GM12878 (cell line): ENCODE data around the gene SPOCD1. TPM values are rescaled to one million over a fixed set of nuclear protein-coding genes. Genes with fewer than 3 reads are reported as not detected.

Experiments used
- ATAC-seq: fragments of 200-7000 bp; cut with Tn5 transposase; 3 replicates; pipeline ENCODE4 v1.9.1; 2020; ENCODE audit warnings: mild to moderate bottlenecking, moderate library complexity
- BruUV-seq: library from RNA; stranded (reverse); fragments of 400-500 nt; replicated peaks from 2 replicates; lab custom pipeline; 2021; lab: Mats Ljungman, UMichigan
- CTCF ChIA-PET: fragments of 300-600 bp; sonication (Branson Sonifier 250); formaldehyde crosslinking; extraction: SDS; loops from one replicate; lab custom pipeline; 2021; ENCODE audit warnings: inconsistent platforms; lab: Yijun Ruan, JAX
- POLR2A ChIA-PET: fragments of 350-600 bp; formaldehyde crosslinking; extraction: SDS; loops from one replicate; lab custom pipeline; 2021; ENCODE audit warnings: inconsistent platforms; lab: Charles Lee
- RAD21 ChIA-PET: fragments of 300-600 bp; sonication (Branson Sonifier 250); formaldehyde crosslinking; loops from one replicate; lab custom pipeline; 2023; ENCODE audit warnings: antibody characterized with exemption; ENCODE audit not compliant: unreplicated experiment; lab: Charles Lee
- SMC1A ChIA-PET: fragments of 300-600 bp; sonication (Branson Sonifier 250); formaldehyde crosslinking; loops from one replicate; lab custom pipeline; 2023; ENCODE audit not compliant: unreplicated experiment, uncharacterized antibody; lab: Charles Lee
- DNase-seq: peaks from one replicate; pipeline ENCODE4 v3.0.0-alpha.2; 2011; ENCODE audit warnings: low read depth, low spot score
- FAIRE-seq: peaks from 3 replicates; lab custom pipeline; 2011; peaks lifted over from hg19 to GRCh38; lab: Jason Lieb, UNC
- H2AFZ ChIP-seq: 2 replicates; pipeline ENCODE4 v1.6.0; 2011; ENCODE audit warnings: low read depth, low read length, control low read depth; ENCODE audit not compliant: control insufficient read depth
- H3K27ac ChIP-seq: 2 replicates; pipeline ENCODE4 v1.5.1; 2011; ENCODE audit warnings: control low read depth; ENCODE audit not compliant: control insufficient read depth, insufficient read depth
- H3K27me3 ChIP-seq, 2 experiments: replicated peaks in 1 of 2; 2 replicates each; pipeline versions ENCODE4 v1.6.0 to v1.6.1; 2011; ENCODE audit warnings: low read length in 1 of 2; ENCODE audit not compliant: control insufficient read depth in 2 of 2, insufficient read depth in 2 of 2
- H3K36me3 ChIP-seq, 2 experiments: 2 replicates each; pipeline ENCODE4 v1.5.1; 2011; ENCODE audit warnings: low read length in 1 of 2; ENCODE audit not compliant: control insufficient read depth in 2 of 2, insufficient read depth in 2 of 2
- H3K4me1 ChIP-seq: 2 replicates; pipeline ENCODE4 v1.6.1; 2011; ENCODE audit warnings: mild to moderate bottlenecking, low read length, moderate library complexity, mixed read lengths; ENCODE audit not compliant: control insufficient read depth, insufficient read depth
- H3K4me2 ChIP-seq: 2 replicates; pipeline ENCODE4 v1.6.0; 2011; ENCODE audit warnings: control low read depth; ENCODE audit not compliant: control insufficient read depth, insufficient read depth
- H3K4me3 ChIP-seq: fragments of 200-600 bp; sonication (generic); 2 replicates; pipeline ENCODE4 v1.5.1; 2016
- H3K79me2 ChIP-seq: 2 replicates; pipeline ENCODE4 v1.6.0; 2011; ENCODE audit warnings: low read length; ENCODE audit not compliant: control insufficient read depth, insufficient read depth
- H3K9ac ChIP-seq: 2 replicates; pipeline ENCODE4 v1.8.0; 2011; ENCODE audit warnings: low read length, control low read depth, mixed read lengths; ENCODE audit not compliant: control insufficient read depth, insufficient read depth
- H3K9me3 ChIP-seq: replicated peaks from 3 replicates; pipeline ENCODE4 v1.5.1; 2011; ENCODE audit warnings: mild to moderate bottlenecking, low read length; ENCODE audit not compliant: control insufficient read depth, insufficient read depth
- H4K20me1 ChIP-seq: 2 replicates; pipeline ENCODE4 v1.6.0; 2011; ENCODE audit not compliant: control insufficient read depth, insufficient read depth
- BACH1 ChIP-seq: fragments of 450-650 bp; IDR thresholded peaks from 2 replicates; pipeline ENCODE4 v1.6.1; 2017; ENCODE audit warnings: mild to moderate bottlenecking, borderline replicate concordance
- BRCA1 ChIP-seq: IDR thresholded peaks from 2 replicates; pipeline ENCODE4 v1.6.1; 2011; ENCODE audit warnings: low read depth, low read length, improper control_type of control experiment
- FOXK2 ChIP-seq: fragments of 450-650 bp; IDR thresholded peaks from 2 replicates; pipeline ENCODE4 v1.6.1; 2017; ENCODE audit warnings: mild to moderate bottlenecking, moderate library complexity
- IKZF2 ChIP-seq, 2 experiments: fragments of 450-650 bp; IDR thresholded peaks; 2 replicates each; pipeline ENCODE4 v1.6.1; 2017; ENCODE audit warnings: mild to moderate bottlenecking in 2 of 2, moderate library complexity in 2 of 2
- JUND ChIP-seq: IDR thresholded peaks from 2 replicates; pipeline ENCODE4 v1.6.1; 2012; ENCODE audit warnings: low read depth, mild to moderate bottlenecking, low read length, improper control_type of control experiment, moderate library complexity
- NFYB ChIP-seq: IDR thresholded peaks from 2 replicates; pipeline ENCODE4 v1.6.1; 2011; ENCODE audit warnings: low read depth, mild to moderate bottlenecking, low read length, improper control_type of control experiment, moderate library complexity; ENCODE audit not compliant: insufficient read depth
- NR2C1 ChIP-seq: fragments of 450-650 bp; IDR thresholded peaks from 2 replicates; pipeline ENCODE4 v1.6.1; 2017; ENCODE audit warnings: antibody characterized with exemption, mild to moderate bottlenecking, moderate library complexity
- NRF1 ChIP-seq: conservative IDR thresholded peaks from 2 replicates; pipeline ENCODE4 v1.6.1; 2011; ENCODE audit warnings: mild to moderate bottlenecking, low read depth, low read length, improper control_type of control experiment
- RBBP5 ChIP-seq: fragments of 200-600 bp; sonication (generic); conservative IDR thresholded peaks from 2 replicates; pipeline ENCODE4 v1.6.1; 2016
- RFX5 ChIP-seq: IDR thresholded peaks from 2 replicates; pipeline ENCODE4 v1.6.1; 2011; ENCODE audit warnings: low read depth, low read length, improper control_type of control experiment
- RUNX3 ChIP-seq: IDR thresholded peaks from 2 replicates; pipeline ENCODE4 v1.6.1; 2012; ENCODE audit warnings: low read length, inconsistent platforms
- TARDBP ChIP-seq: IDR thresholded peaks from 2 replicates; pipeline ENCODE4 v1.6.1; 2016; ENCODE audit warnings: borderline replicate concordance
- YBX1 ChIP-seq: fragments of 450-650 bp; IDR thresholded peaks from 2 replicates; pipeline ENCODE4 v1.6.1; 2016; ENCODE audit warnings: antibody characterized with exemption
- ZBED1 ChIP-seq: IDR thresholded peaks from 2 replicates; pipeline ENCODE4 v1.6.1; 2016; ENCODE audit warnings: borderline replicate concordance
- ZNF207 ChIP-seq: fragments of 450-650 bp; IDR thresholded peaks from 2 replicates; pipeline ENCODE4 v1.6.1; 2014; ENCODE audit warnings: antibody characterized with exemption, mild to moderate bottlenecking, borderline replicate concordance
- WGBS: methylation state at CpG from one replicate; pipeline ENCODE4 v1.1.6; 2016; ENCODE audit warnings: low lambda C conversion rate; ENCODE audit not compliant: insufficient replicate concordance, insufficient coverage; ENCODE audit errors: missing lambda C conversion rate; 5-methylcytosine and 5-hydroxymethylcytosine counted together
- in situ Hi-C: fragments of 300-500 bp; cut with MboI; formaldehyde crosslinking; loops from 9 replicates; pipeline ENCODE4 v1.14.3; 2018; ENCODE audit warnings: mixed read lengths
- intact Hi-C: fragments of 100-400 bp; cut with micrococcal nuclease; formaldehyde crosslinking; loops from one replicate; pipeline ENCODE4 v1.14.2; 2022; ENCODE audit not compliant: unreplicated experiment
- polyA plus RNA-seq, 11 experiments: library from polyadenylated mRNA; depleted of rRNA in 4 of 11; unstranded in 6 of 11; stranded (reverse) in 5 of 11; fragments of >200 nt; fragmentation: Nextera tagmentation in 4 of 11; fragmentation: Illumina TruSeq in 1 of 11; extraction: Ambion mirVana in 4 of 11; extraction: Trizol in 1 of 11; gene quantifications; 1 replicate in 1 of 11; 2 replicates in 10 of 11; pipeline versions ENCODE4 v1.2.1 to v1.2.3, GENCODE V29; 2011 to 2016; ENCODE audit warnings: inconsistent platforms in 2 of 11, missing spikeins in 2 of 11, low read depth in 1 of 11
- total RNA-seq, 4 experiments: library from RNA; depleted of rRNA in 3 of 4; stranded (reverse); fragments of >200 nt in 3 of 4; fragmentation: Illumina TruSeq in 1 of 4; extraction: Trizol in 1 of 4; gene quantifications; 2 replicates each; pipeline versions ENCODE4 v1.2.1 to v1.2.3, GENCODE V29; 2013 to 2021
- TF ChIP-seq, protein P1 (sequence below): IDR thresholded peaks from 2 replicates; pipeline ENCODE4 v1.6.1; 2012; ENCODE audit warnings: low read depth, low read length, improper control_type of control experiment

The SPOCD1 gene
- total and polyA plus RNA-seq, 10 of the 15 experiments (the other 5 are each of a cell fraction or from before 2014, with no cell fraction given) = 0.02 to 0.65 (median 0.13) TPM; not detected in 4

DNA sequence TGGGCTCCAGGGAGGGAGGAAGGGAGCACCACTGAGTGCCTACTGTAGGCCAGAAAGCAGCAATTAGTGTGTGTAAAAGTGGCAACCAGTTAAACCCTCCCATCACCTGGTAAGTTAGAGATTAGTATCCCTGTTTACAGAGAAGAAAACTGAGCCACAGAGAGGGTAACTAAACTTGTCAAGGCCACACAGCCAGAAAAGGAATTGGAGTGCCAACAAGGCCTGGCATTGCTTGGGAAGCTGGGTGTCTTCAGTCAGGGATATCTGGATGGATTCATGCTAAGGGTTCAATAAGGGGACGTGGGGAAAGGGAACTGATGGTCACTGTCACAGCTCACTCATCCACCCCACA is 28.1 kb downstream of the SPOCD1 start:
- intact Hi-C loops = loop anchor here (2.0 kb wide), 1 partner anchor 223 kb away; no protein-coding TSS in a partner anchor
- in situ Hi-C loops = no loop called here
- BruUV-seq = TSS peak; percentile 90
- no peaks in the 10 kb centered on the region for H4K20me1 ChIP-seq
- CTCF ChIA-PET = interaction anchor here (1.1 to 5.4 kb wide), 17 partner anchors 7 to 326 kb away, joined by 3 to 90 read pairs (median 9); partner anchors contain the start of genes COL16A1 and PEF1
- no peak overlapping the region for H3K27ac ChIP-seq
- no peaks in the 10 kb centered on the region for H3K9me3 ChIP-seq
- H3K4me3 ChIP-seq = peak overlapping the region; percentile 79; the same call in 1 of the 2 replicates
- SMC1A ChIA-PET = interaction anchor here (0.9 to 3.7 kb wide), 9 partner anchors 19 to 222 kb away, joined by 3 to 38 read pairs (median 4); partner anchors contain the start of gene COL16A1
- FAIRE-seq (no peak), ATAC-seq (no peak), DNase-seq (no peak)
- peaks cover 19% of the 10 kb centered on the region for H3K4me1 ChIP-seq
- H3K36me3 ChIP-seq = no peaks in the 10 kb centered on the region
- WGBS = 62% methylated on average over 1 of the region's 1 CpG
- no peak overlapping the region for H3K9ac ChIP-seq
- peak overlapping the region; percentile 98 for H3K4me2 ChIP-seq
- H3K79me2 ChIP-seq = no peaks in the 10 kb centered on the region
- TF ChIP-seq IKZF2 (IDR thresholded peaks at IDR 0.05) = peak in 1 of 2 experiments; percentile 13; a peak in 1 of 4 replicates
- no peak for TF ChIP-seq ZBED1
- no peaks in the 10 kb centered on the region for H3K27me3 ChIP-seq
- POLR2A ChIA-PET = no interaction called here
- RAD21 ChIA-PET = interaction anchor here (0.9 to 3.2 kb wide), 13 partner anchors 28 to 285 kb away, joined by 3 to 62 read pairs (median 11); partner anchors contain the start of genes COL16A1, PEF1, SPOCD1 and TMEM39B
- peak overlapping the region; percentile 98 for H2AFZ ChIP-seq

DNA sequence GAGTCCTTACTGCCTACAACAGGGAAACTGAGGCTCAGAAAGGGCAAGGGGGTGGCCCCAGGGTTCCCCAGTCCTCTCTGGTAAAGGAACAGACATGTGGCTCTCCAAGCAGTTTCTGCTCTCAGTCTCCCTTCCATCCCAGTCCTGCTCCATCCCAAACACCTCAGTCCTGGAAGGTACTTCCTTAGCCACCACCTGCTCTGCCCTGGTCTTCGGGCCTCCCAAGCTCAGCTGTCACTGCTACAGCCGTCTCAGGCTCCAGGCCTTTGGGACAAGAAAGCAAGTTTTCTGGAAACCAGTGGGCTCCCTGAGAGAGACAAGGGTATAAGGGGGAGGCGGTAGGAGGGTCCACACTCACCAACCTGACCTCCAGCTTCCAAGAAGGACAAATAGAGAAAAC is 28.6 kb downstream of the SPOCD1 start:
- intact Hi-C loops (no loop called here), in situ Hi-C loops (no loop called here)
- peak overlapping the region; percentile 98 for H3K4me2 ChIP-seq
- RAD21 ChIA-PET = interaction anchor here (0.9 to 3.2 kb wide), 4 partner anchors 29 to 177 kb away, joined by 3 to 35 read pairs (median 10); partner anchors contain the start of gene SPOCD1
- peaks cover 19% of the 10 kb centered on the region for H3K4me1 ChIP-seq
- H3K27ac ChIP-seq = no peak overlapping the region
- no peak overlapping the region for H3K9ac ChIP-seq
- WGBS = 90% methylated on average over 3 of the region's 3 CpGs
- CTCF ChIA-PET = interaction anchor here (2.6 to 5.4 kb wide), 4 partner anchors 24 to 176 kb away, joined by 7 to 90 read pairs (median 26); no protein-coding TSS in a partner anchor
- BruUV-seq = no TSS peak
- 0 out of 2 replicates have a peak overlapping the region, but pooled peaks have one; percentile 98 for H2AFZ ChIP-seq
- H3K4me3 ChIP-seq = no peak overlapping the region
- POLR2A ChIA-PET = no interaction called here
- ATAC-seq = no peak
- no peaks in the 10 kb centered on the region for H3K9me3 ChIP-seq
- no peaks in the 10 kb centered on the region for H3K79me2 ChIP-seq
- H4K20me1 ChIP-seq = no peaks in the 10 kb centered on the region
- FAIRE-seq = no peak
- SMC1A ChIA-PET = interaction anchor here (0.9 to 3.7 kb wide), 5 partner anchors 19 to 222 kb away, joined by 3 to 38 read pairs (median 10); no protein-coding TSS in a partner anchor
- no peaks in the 10 kb centered on the region for H3K27me3 ChIP-seq
- no peak for DNase-seq
- H3K36me3 ChIP-seq = no peaks in the 10 kb centered on the region
- TF ChIP-seq NR2C1 (no peak), RFX5 (no peak), RBBP5 (no peak), ZBED1 (no peak), ZNF207 (no peak), NRF1 (no peak), TARDBP (no peak), YBX1 (no peak), RUNX3 (no peak), JUND (no peak), NFYB (no peak), FOXK2 (no peak), BRCA1 (no peak), BACH1 (no peak)
- TF ChIP-seq, protein P1, sequence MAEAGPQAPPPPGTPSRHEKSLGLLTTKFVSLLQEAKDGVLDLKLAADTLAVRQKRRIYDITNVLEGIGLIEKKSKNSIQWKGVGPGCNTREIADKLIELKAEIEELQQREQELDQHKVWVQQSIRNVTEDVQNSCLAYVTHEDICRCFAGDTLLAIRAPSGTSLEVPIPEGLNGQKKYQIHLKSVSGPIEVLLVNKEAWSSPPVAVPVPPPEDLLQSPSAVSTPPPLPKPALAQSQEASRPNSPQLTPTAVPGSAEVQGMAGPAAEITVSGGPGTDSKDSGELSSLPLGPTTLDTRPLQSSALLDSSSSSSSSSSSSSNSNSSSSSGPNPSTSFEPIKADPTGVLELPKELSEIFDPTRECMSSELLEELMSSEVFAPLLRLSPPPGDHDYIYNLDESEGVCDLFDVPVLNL = no peak
